Caco-2 (cell line): ENCODE results near the gene ZNF324. TPM values are rescaled to one million over a fixed set of nuclear protein-coding genes. Genes with fewer than 3 reads are reported as not detected.
"Not testable (repeated sequence)": the region's sequence is repeated elsewhere in the genome, so short reads cannot be mapped to it uniquely, and the experiment has no call there.

Experiments
- BruUV-seq: library from RNA; stranded (reverse); fragments of 400-500 nt; replicated peaks from 2 replicates; lab custom pipeline; 2021; lab: Mats Ljungman, UMichigan
- CTCF ChIA-PET: fragments of 300-600 bp; sonication (Branson Sonifier 250); formaldehyde crosslinking; loops from one replicate; lab custom pipeline; 2022; ENCODE audit warnings: antibody characterized with exemption; lab: Charles Lee
- POLR2A ChIA-PET: fragments of 300-600 bp; sonication (Branson Sonifier 250); formaldehyde crosslinking; loops from one replicate; lab custom pipeline; 2022; ENCODE audit warnings: antibody characterized with exemption; lab: Charles Lee
- DNase-seq, 2 experiments: peaks; one replicate each; pipeline versions ENCODE4 v3.0.0 to v3.0.0-alpha.2; 2020 to 2022
- H3K27me3 ChIP-seq: replicated peaks from 2 replicates; pipeline ENCODE4 v1.6.0; 2011; ENCODE audit warnings: low read length; ENCODE audit not compliant: control insufficient read depth, insufficient read depth
- H3K36me3 ChIP-seq: 2 replicates; pipeline ENCODE4 v1.5.1; 2011; ENCODE audit warnings: low read length; ENCODE audit not compliant: control insufficient read depth, insufficient read depth
- H3K4me1 ChIP-seq: fragments of 250-450 bp; sonication (Bioruptor Pico); 2 replicates; pipeline ENCODE4 v1.5.1; 2020; ENCODE audit warnings: mild to moderate bottlenecking
- H3K4me3 ChIP-seq: 2 replicates; pipeline ENCODE4 v1.5.1; 2011; ENCODE audit warnings: low read depth, mild to moderate bottlenecking, control low read depth, low read length
- H3K9me3 ChIP-seq: fragments of 250-450 bp; sonication (Bioruptor Pico); 2 replicates; pipeline ENCODE4 v1.5.1; 2020; ENCODE audit warnings: mild to moderate bottlenecking, moderate library complexity
- H3K27ac Mint-ChIP-seq: one replicate; pipeline ENCODE4 v1.8.0; 2022; ENCODE audit warnings: mixed read lengths; ENCODE audit not compliant: unreplicated experiment
- H3K27me3 Mint-ChIP-seq: one replicate; pipeline ENCODE4 v1.8.0; 2022; ENCODE audit warnings: mixed read lengths; ENCODE audit not compliant: insufficient read depth, unreplicated experiment
- H3K36me3 Mint-ChIP-seq: one replicate; pipeline ENCODE4 v1.8.0; 2022; ENCODE audit warnings: mild to moderate bottlenecking, mixed read lengths; ENCODE audit not compliant: insufficient read depth, unreplicated experiment
- H3K4me1 Mint-ChIP-seq: one replicate; pipeline ENCODE4 v1.8.0; 2022; ENCODE audit warnings: low read depth, mixed read lengths; ENCODE audit not compliant: unreplicated experiment
- H3K4me3 Mint-ChIP-seq: one replicate; pipeline ENCODE4 v1.8.0; 2022; ENCODE audit warnings: mild to moderate bottlenecking, moderate library complexity, mixed read lengths; ENCODE audit not compliant: unreplicated experiment
- H3K9me3 Mint-ChIP-seq: one replicate; pipeline ENCODE4 v1.8.0; 2022; ENCODE audit warnings: mixed read lengths; ENCODE audit not compliant: unreplicated experiment
- CTCF ChIP-seq, 2 experiments: fragments of 200-600 bp in 1 of 2; IDR thresholded peaks; 1 replicate in 1 of 2; 2 replicates in 1 of 2; pipeline versions ENCODE4 v1.5.1 to v1.8.0; 2011 to 2022; ENCODE audit warnings: antibody characterized with exemption in 1 of 2, control low read depth in 1 of 2, inconsistent platforms in 1 of 2, low read depth in 1 of 2, low read length in 1 of 2, mild to moderate bottlenecking in 1 of 2, moderate library complexity in 1 of 2; ENCODE audit not compliant: insufficient read depth in 1 of 2, severe bottlenecking in 1 of 2, unreplicated experiment in 1 of 2
- intact Hi-C: fragments of 100-400 bp; cut with micrococcal nuclease; formaldehyde crosslinking; loops from one replicate; pipeline ENCODE4 v1.10.0; 2022; ENCODE audit not compliant: unreplicated experiment
- total RNA-seq: library from RNA; stranded (reverse); gene quantifications from 2 replicates; pipeline ENCODE4 v1.2.3, GENCODE V29; 2022

Gene ZNF324
- total RNA-seq, 1 experiment from 2014 or later = 10.6 TPM

GRCh38 chr19:58440556-58440955, 26.3 kb upstream of the ZNF324 start:
- Mint-ChIP-seq H3K4me3 (no peak overlapping the region), H3K36me3 (no peaks in the 10 kb centered on the region), H3K27ac (no peak overlapping the region), H3K27me3 (no peaks in the 10 kb centered on the region), H3K4me1 (no peaks in the 10 kb centered on the region), H3K9me3 (no peaks in the 10 kb centered on the region)
- Histone ChIP-seq H3K9me3 (no peaks in the 10 kb centered on the region), H3K4me1 (no peaks in the 10 kb centered on the region), H3K36me3 (no peaks in the 10 kb centered on the region), H3K4me3 (no peak overlapping the region), H3K27me3 (no peaks in the 10 kb centered on the region)
- DNase-seq = no peak
- BruUV-seq = no TSS peak
- TF ChIP-seq CTCF (IDR thresholded peaks at IDR 0.05; ENCODE audit: insufficient read depth in 1 of 2, low read depth in 1 of 2, low read length in 1 of 2, severe bottlenecking in 1 of 2, unreplicated experiment in 1 of 2) = no peak
- CTCF ChIA-PET = no interaction called here
- intact Hi-C loops = no loop called here
- POLR2A ChIA-PET = no interaction called here

- BruUV-seq, H3K4me1 Mint-ChIP-seq, H3K9me3 ChIP-seq, DNase-seq, H3K4me3 ChIP-seq, H3K27me3 ChIP-seq, POLR2A ChIA-PET, H3K4me3 Mint-ChIP-seq, H3K36me3 Mint-ChIP-seq, H3K27me3 Mint-ChIP-seq, H3K36me3 ChIP-seq, intact Hi-C loops, H3K4me1 ChIP-seq, H3K27ac Mint-ChIP-seq: not testable (repeated sequence)
- peaks cover 17% of the 10 kb centered on the region for H3K9me3 Mint-ChIP-seq
- CTCF ChIA-PET = interaction anchor here (1.3 kb wide), 1 partner anchor 76 kb away, joined by 4 read pairs; no protein-coding TSS in a partner anchor
These were observed 23.9 kb upstream of the ZNF324 start for GRCh38 chr19:58442986-58443385.

- intact Hi-C loops, H3K27me3 Mint-ChIP-seq, CTCF ChIA-PET, POLR2A ChIA-PET, DNase-seq, H3K36me3 Mint-ChIP-seq, H3K4me3 Mint-ChIP-seq, H3K27ac Mint-ChIP-seq, H3K4me1 ChIP-seq, H3K36me3 ChIP-seq, H3K27me3 ChIP-seq, H3K4me3 ChIP-seq, BruUV-seq: not testable (repeated sequence)
- Mint-ChIP-seq H3K9me3 (peaks cover 28% of the 10 kb centered on the region), H3K4me1 (peaks cover 19% of the 10 kb centered on the region)
- H3K9me3 ChIP-seq = peaks cover 31% of the 10 kb centered on the region
These were observed 18.0 kb upstream of the ZNF324 start for GRCh38 chr19:58448860-58449259.

GRCh38 chr19:58449980-58450379, 16.9 kb upstream of the ZNF324 start:
- CTCF ChIA-PET, H3K4me3 Mint-ChIP-seq, BruUV-seq, H3K36me3 Mint-ChIP-seq, H3K36me3 ChIP-seq, H3K27me3 Mint-ChIP-seq, H3K4me1 ChIP-seq, POLR2A ChIA-PET, H3K27ac Mint-ChIP-seq, DNase-seq, H3K27me3 ChIP-seq, H3K4me3 ChIP-seq: not testable (repeated sequence)
- peaks cover 28% of the 10 kb centered on the region for H3K9me3 Mint-ChIP-seq
- intact Hi-C loops = loop anchor here (2.0 kb wide), 1 partner anchor 17 kb away; the partner anchor contains the start of gene ZNF324
- peaks cover 31% of the 10 kb centered on the region for H3K9me3 ChIP-seq
- peaks cover 19% of the 10 kb centered on the region for H3K4me1 Mint-ChIP-seq
